Esophagus (tissue), 2 donors: ENCODE data around the gene ZNF738. TPM values are rescaled to one million over a fixed set of nuclear protein-coding genes. Genes with fewer than 3 reads are reported as not detected.
"Not testable (repeated sequence)": the region's sequence is repeated elsewhere in the genome, so short reads cannot be mapped to it uniquely, and the experiment has no call there.

ENCODE experiments used
- H3K27ac ChIP-seq, 2 donors: one replicate each; pipeline ENCODE4 v1.5.1; 2013; ENCODE audit warnings: low read depth in 2 of 2, mild to moderate bottlenecking in 2 of 2, inconsistent platforms in 1 of 2, low read length in 1 of 2, moderate library complexity in 1 of 2
- H3K27me3 ChIP-seq, 2 donors: one replicate each; pipeline ENCODE4 v1.6.1; 2013; ENCODE audit warnings: low read length in 2 of 2, control low read depth in 1 of 2, mild to moderate bottlenecking in 1 of 2; ENCODE audit not compliant: insufficient read depth in 2 of 2, control insufficient read depth in 1 of 2
- H3K36me3 ChIP-seq, 2 donors: one replicate each; pipeline ENCODE4 v1.6.1; 2013; ENCODE audit warnings: low read length in 1 of 2; ENCODE audit not compliant: control insufficient read depth in 2 of 2, insufficient read depth in 2 of 2
- H3K4me1 ChIP-seq, 2 donors: one replicate each; pipeline ENCODE4 v1.6.1; 2013; ENCODE audit warnings: low read length in 1 of 2; ENCODE audit not compliant: control insufficient read depth in 2 of 2, insufficient read depth in 2 of 2
- H3K4me3 ChIP-seq, 2 donors: one replicate each; pipeline ENCODE4 v1.5.1; 2013; ENCODE audit warnings: low read length in 2 of 2, mild to moderate bottlenecking in 2 of 2, low read depth in 1 of 2, moderate library complexity in 1 of 2
- H3K9me3 ChIP-seq, 2 donors: one replicate each; pipeline ENCODE4 v1.6.1; 2013; ENCODE audit warnings: mild to moderate bottlenecking in 2 of 2, low read depth in 1 of 2, low read length in 1 of 2, moderate library complexity in 1 of 2; ENCODE audit not compliant: control insufficient read depth in 2 of 2, insufficient read depth in 1 of 2
- WGBS, 2 donors: extraction: QIAGEN DNeasy Blood & Tissue Kit; methylation state at CpG; one replicate each; pipeline ENCODE4 v1.1.7; 2013; 5-methylcytosine and 5-hydroxymethylcytosine counted together
- polyA plus RNA-seq, 2 donors: library from polyadenylated mRNA; stranded (reverse); fragments of 200-250 nt; gene quantifications; one replicate each; pipeline ENCODE4 v1.2.3, GENCODE V29; 2013
- donor health status: healthy with polysubstance abuse.
- donor health status: Bipolar disorder and iron deficiency.

The ZNF738 gene
- 1 to 10 TPM; 2.9 to 3.6 TPM for polyA plus RNA-seq

GRCh38 chr19:21358768-21359451 lies at the start of gene ZNF738:
ZNF738 (plus strand) TSS chr19:21359000; CDS start chr19:21359141, 141 bp downstream.
- no peaks in the 10 kb centered on the region for H3K4me1 ChIP-seq
- H3K27ac ChIP-seq = peak within 1 kb of the TSS; percentile 66 to 91
- H3K27me3 ChIP-seq = no peaks in the 10 kb centered on the region
- peak within 1 kb of the TSS; percentile 74 to 98 for H3K4me3 ChIP-seq
- WGBS, 2 donors = 0% methylated on average over 36 of the region's 36 CpGs
- H3K9me3 ChIP-seq = no peaks in the 10 kb centered on the region
- H3K36me3 ChIP-seq = no peaks in the 10 kb centered on the region

- not testable (repeated sequence) for H3K27ac ChIP-seq, H3K9me3 ChIP-seq, H3K4me1 ChIP-seq, H3K4me3 ChIP-seq, H3K27me3 ChIP-seq, H3K36me3 ChIP-seq
- WGBS, 2 donors = 97% methylated on average over 2 of the region's 2 CpGs
Observed at GRCh38 chr19:21312807-21313206, 46.0 kb upstream of the ZNF738 start.

- Histone ChIP-seq H3K36me3 (no peaks in the 10 kb centered on the region), H3K27ac (no peak overlapping the region), H3K9me3 (peaks cover 0 to 2% of the 10 kb centered on the region in 2 donors), H3K4me3 (no peak overlapping the region), H3K27me3 (no peaks in the 10 kb centered on the region), H3K4me1 (no peaks in the 10 kb centered on the region)
- 74 to 81% methylated on average over 1 of the region's 1 CpG for WGBS, 2 donors
Observed at GRCh38 chr19:21314676-21315075, 44.1 kb upstream of the ZNF738 start.

- Histone ChIP-seq H3K9me3 (peaks cover 0 to under 1% of the 10 kb centered on the region in 2 donors), H3K27me3 (no peaks in the 10 kb centered on the region), H3K4me3 (no peak overlapping the region), H3K4me1 (no peaks in the 10 kb centered on the region), H3K36me3 (peaks cover 0 to 3% of the 10 kb centered on the region in 2 donors), H3K27ac (no peak overlapping the region)
- 49 to 63% methylated on average over 1 of the region's 1 CpG for WGBS, 2 donors
Observed at GRCh38 chr19:21317821-21318220, 41.0 kb upstream of the ZNF738 start.

DNA sequence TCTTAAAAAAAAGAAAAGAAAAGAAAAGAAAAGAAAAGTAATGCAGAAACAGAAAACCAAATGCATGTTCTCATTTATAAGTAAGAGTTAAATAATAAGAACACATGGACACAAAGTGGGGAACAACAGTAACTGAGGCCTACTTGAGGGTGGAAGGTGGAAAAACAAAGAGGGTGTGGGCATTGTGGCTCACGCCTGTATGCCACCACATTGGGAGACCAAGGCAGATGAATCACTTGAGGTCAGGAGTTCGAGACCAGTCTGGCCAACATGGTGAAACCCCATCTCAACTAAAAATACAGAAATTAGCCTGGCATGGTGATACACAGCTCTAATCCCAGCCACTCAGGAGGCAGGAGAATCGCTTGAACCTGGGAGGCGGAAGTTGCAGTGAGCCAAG lies 37.7 kb upstream of the ZNF738 start:
- H3K27me3 ChIP-seq = no peaks in the 10 kb centered on the region
- no peaks in the 10 kb centered on the region for H3K9me3 ChIP-seq
- peaks cover 0 to 3% of the 10 kb centered on the region in 2 donors for H3K36me3 ChIP-seq
- 89 to 90% methylated on average over 4 of the region's 4 CpGs for WGBS, 2 donors
- no peaks in the 10 kb centered on the region for H3K4me1 ChIP-seq
- H3K4me3 ChIP-seq = no peak overlapping the region
- no peak overlapping the region for H3K27ac ChIP-seq

DNA sequence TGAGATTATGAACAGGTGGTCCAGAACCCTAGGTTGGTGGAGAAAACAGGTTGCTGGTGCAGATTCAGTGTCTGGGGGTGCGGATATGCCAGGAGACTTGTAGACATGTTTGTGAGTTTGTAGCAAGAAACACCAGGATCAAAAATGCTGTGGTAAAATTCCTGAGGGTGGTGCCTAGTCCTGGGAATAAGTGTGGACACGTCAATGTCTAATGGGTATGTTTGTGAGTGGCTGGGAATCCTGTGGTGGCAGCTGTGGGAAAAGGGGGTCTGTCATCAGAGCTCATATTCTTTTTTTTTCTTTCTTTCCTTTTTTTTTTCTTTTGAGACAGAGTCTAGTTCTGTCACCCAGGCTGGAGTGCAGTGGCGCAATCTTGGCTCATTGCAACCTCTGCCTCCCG lies 36.8 kb upstream of the ZNF738 start:
- WGBS, 2 donors = 76 to 89% methylated on average over 4 of the region's 4 CpGs
- peaks cover 0 to 3% of the 10 kb centered on the region in 2 donors for H3K36me3 ChIP-seq
- H3K4me3 ChIP-seq = no peak overlapping the region
- no peak overlapping the region for H3K27ac ChIP-seq
- peaks cover 0 to 2% of the 10 kb centered on the region in 2 donors for H3K9me3 ChIP-seq
- no peaks in the 10 kb centered on the region for H3K4me1 ChIP-seq
- no peaks in the 10 kb centered on the region for H3K27me3 ChIP-seq

DNA sequence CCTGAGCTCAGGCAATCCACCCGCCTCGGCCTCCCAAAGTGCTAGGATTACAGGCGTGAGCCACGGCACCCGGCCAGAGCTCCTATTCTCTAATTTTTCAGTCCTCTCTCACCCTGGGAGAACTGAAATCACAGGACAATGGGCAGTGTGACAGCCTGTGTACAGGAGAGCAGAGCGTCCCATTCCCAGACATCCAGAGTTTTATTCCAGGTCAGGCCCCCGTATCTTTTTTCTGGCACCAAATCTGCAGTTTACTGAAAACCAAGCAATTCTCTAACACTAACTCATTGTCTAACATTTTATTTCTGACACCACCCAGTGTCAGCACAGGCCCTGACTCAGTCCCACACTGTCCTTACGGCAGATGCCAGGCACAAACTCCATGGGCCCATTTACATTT lies 36.3 kb upstream of the ZNF738 start:
- WGBS, 2 donors = 72 to 78% methylated on average over 8 of the region's 8 CpGs
- peaks cover 0 to 3% of the 10 kb centered on the region in 2 donors for H3K36me3 ChIP-seq

GRCh38 chr19:21323000-21323399 lies 35.8 kb upstream of the ZNF738 start:
- Histone ChIP-seq H3K4me3 (no peak overlapping the region), H3K9me3 (peaks cover 0 to 2% of the 10 kb centered on the region in 2 donors), H3K4me1 (no peaks in the 10 kb centered on the region), H3K36me3 (peaks cover 0 to 3% of the 10 kb centered on the region in 2 donors), H3K27me3 (no peaks in the 10 kb centered on the region), H3K27ac (no peak overlapping the region)
- WGBS, 2 donors = 78 to 91% methylated on average over 2 of the region's 2 CpGs

More for the DNA sequence above, 36.3 kb upstream of the ZNF738 start:
- Histone ChIP-seq H3K4me3 (no peak overlapping the region), H3K27ac (no peak overlapping the region), H3K4me1 (no peaks in the 10 kb centered on the region), H3K9me3 (peaks cover 0 to 2% of the 10 kb centered on the region in 2 donors), H3K27me3 (no peaks in the 10 kb centered on the region)

DNA sequence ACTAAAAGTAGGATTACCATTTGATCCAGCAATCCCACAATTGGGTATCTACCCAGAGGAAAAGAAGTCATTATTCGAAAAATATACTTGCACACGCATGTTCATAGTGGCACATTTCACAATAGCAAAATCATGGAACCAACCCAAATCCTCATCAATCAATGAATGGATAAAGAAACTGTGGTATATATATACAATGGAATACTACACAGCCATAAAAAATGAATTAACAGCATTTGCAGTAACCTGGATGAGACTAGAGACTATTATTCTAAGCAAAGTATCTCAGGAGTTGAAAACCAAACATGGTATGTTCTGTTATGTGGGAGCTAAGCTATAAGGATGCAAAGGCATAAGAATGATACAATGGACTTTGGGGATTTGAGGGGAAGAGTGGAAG lies 32.6 kb upstream of the ZNF738 start:
- no peaks in the 10 kb centered on the region for H3K27me3 ChIP-seq
- WGBS, 2 donors = 99% methylated on average over 2 of the region's 2 CpGs
- H3K4me1 ChIP-seq = no peaks in the 10 kb centered on the region
- no peak overlapping the region for H3K27ac ChIP-seq
- no peaks in the 10 kb centered on the region for H3K36me3 ChIP-seq
- H3K4me3 ChIP-seq = no peak overlapping the region
- peaks cover 0 to 2% of the 10 kb centered on the region in 2 donors for H3K9me3 ChIP-seq

DNA sequence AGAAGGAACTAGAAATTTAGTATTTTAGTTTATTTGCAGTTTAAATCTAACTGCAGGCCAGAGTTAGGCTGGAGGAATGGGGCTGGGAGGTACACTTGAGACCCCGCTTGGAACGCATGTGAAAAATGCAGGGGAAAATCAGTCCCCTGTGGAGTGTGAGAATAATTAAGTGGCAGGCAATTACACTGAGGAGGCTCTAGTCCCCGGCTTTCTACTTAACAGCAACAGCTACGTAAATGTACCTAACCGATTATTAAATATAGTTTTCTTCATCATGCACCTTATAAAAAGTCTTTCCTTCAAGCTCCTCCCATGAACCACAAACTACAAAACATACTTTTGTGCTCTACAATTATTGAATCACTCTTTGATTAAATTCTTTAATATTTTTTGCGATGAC lies 30.4 kb upstream of the ZNF738 start:
- Histone ChIP-seq H3K9me3 (peaks cover 0 to 2% of the 10 kb centered on the region in 2 donors), H3K4me1 (no peaks in the 10 kb centered on the region), H3K36me3 (no peaks in the 10 kb centered on the region), H3K27me3 (no peaks in the 10 kb centered on the region), H3K4me3 (peak overlapping the region; percentile 90 to 99), H3K27ac (peak overlapping the region; percentile 99)
- WGBS, 2 donors = 6% methylated on average over 6 of the region's 6 CpGs
